ENCODE measurements around the gene CCT8.
"Not testable (repeated sequence)": the region's sequence is repeated elsewhere in the genome, so short reads cannot be mapped to it uniquely, and the experiment has no call there.

CCT8 gene

GRCh38 chr21:29034678-29035077 is 38.8 kb downstream of the CCT8 start:
- Histone ChIP-seq H3K36me3 (ENCODE audit: insufficient read depth, low read length) (peaks cover 63% of the 10 kb centered on the region), H3K9me3 (replicated peaks; ENCODE audit: low read length) (no peaks in the 10 kb centered on the region), H3K27me3 (ENCODE audit: control insufficient read depth, insufficient read depth, low read length) (no peaks in the 10 kb centered on the region), H3K4me1 (ENCODE audit: control insufficient read depth, insufficient read depth, low read length) (no peaks in the 10 kb centered on the region), H3K4me3 (ENCODE audit: low read length) (no peak overlapping the region), H3K4me2 (ENCODE audit: low read length) (no peak overlapping the region), H3K9ac (ENCODE audit: low read depth, low read length) (no peak overlapping the region)

- H3K9me3 ChIP-seq (replicated peaks; ENCODE audit: low read length), result no peaks in the 10 kb centered on the region
- H3K4me3 ChIP-seq (ENCODE audit: low read length), result no peak overlapping the region
- no peaks in the 10 kb centered on the region for H3K27me3 ChIP-seq (ENCODE audit: control insufficient read depth, insufficient read depth, low read length)
- H3K36me3 ChIP-seq (ENCODE audit: insufficient read depth, low read length), result peaks cover 61% of the 10 kb centered on the region
- no peaks in the 10 kb centered on the region for H3K4me1 ChIP-seq (ENCODE audit: control insufficient read depth, insufficient read depth, low read length)
- H3K4me2 ChIP-seq (ENCODE audit: low read length), result no peak overlapping the region
- no peak overlapping the region for H3K9ac ChIP-seq (ENCODE audit: low read depth, low read length)
Measured at GRCh38 chr21:29033871-29034270, 39.6 kb downstream of the CCT8 start.

- Histone ChIP-seq H3K9me3 (replicated peaks; ENCODE audit: low read length) (no peaks in the 10 kb centered on the region), H3K36me3 (ENCODE audit: insufficient read depth, low read length) (peaks cover 56% of the 10 kb centered on the region), H3K4me1 (ENCODE audit: control insufficient read depth, insufficient read depth, low read length) (no peaks in the 10 kb centered on the region), H3K4me2 (ENCODE audit: low read length) (no peak overlapping the region), H3K9ac (ENCODE audit: low read depth, low read length) (no peak overlapping the region), H3K27me3 (ENCODE audit: control insufficient read depth, insufficient read depth, low read length) (no peaks in the 10 kb centered on the region), H3K4me3 (ENCODE audit: low read length) (no peak overlapping the region)
Measured at GRCh38 chr21:29033301-29033700, 40.1 kb downstream of the CCT8 start.

- peaks cover 35% of the 10 kb centered on the region for H3K36me3 ChIP-seq (ENCODE audit: insufficient read depth, low read length)
- H3K9me3 ChIP-seq (replicated peaks; ENCODE audit: low read length), result no peaks in the 10 kb centered on the region
- H3K4me2 ChIP-seq (ENCODE audit: low read length), result no peak overlapping the region
- H3K4me1 ChIP-seq (ENCODE audit: control insufficient read depth, insufficient read depth, low read length), result peaks cover 2% of the 10 kb centered on the region
- H3K4me3 ChIP-seq (ENCODE audit: low read length), result no peak overlapping the region
- no peak overlapping the region for H3K9ac ChIP-seq (ENCODE audit: low read depth, low read length)
- H3K27me3 ChIP-seq (ENCODE audit: control insufficient read depth, insufficient read depth, low read length), result no peaks in the 10 kb centered on the region
Measured at GRCh38 chr21:29030909-29031308, 42.5 kb downstream of the CCT8 start.

GRCh38 chr21:29029524-29029923 is 43.9 kb downstream of the CCT8 start:
- H3K27me3 ChIP-seq (ENCODE audit: control insufficient read depth, insufficient read depth, low read length), result no peaks in the 10 kb centered on the region
- H3K4me1 ChIP-seq (ENCODE audit: control insufficient read depth, insufficient read depth, low read length), result peaks cover 8% of the 10 kb centered on the region
- no peak overlapping the region for H3K4me3 ChIP-seq (ENCODE audit: low read length)
- H3K4me2 ChIP-seq (ENCODE audit: low read length), result no peak overlapping the region
- no peak overlapping the region for H3K9ac ChIP-seq (ENCODE audit: low read depth, low read length)
- H3K9me3 ChIP-seq (replicated peaks; ENCODE audit: low read length), result no peaks in the 10 kb centered on the region
- peaks cover 34% of the 10 kb centered on the region for H3K36me3 ChIP-seq (ENCODE audit: insufficient read depth, low read length)

- no peaks in the 10 kb centered on the region for H3K27me3 ChIP-seq (ENCODE audit: control insufficient read depth, insufficient read depth, low read length)
- peak overlapping the region; percentile 87 for H3K4me2 ChIP-seq (ENCODE audit: low read length)
- peaks cover 9% of the 10 kb centered on the region for H3K36me3 ChIP-seq (ENCODE audit: insufficient read depth, low read length)
- H3K4me3 ChIP-seq (ENCODE audit: low read length), result peak overlapping the region; percentile 81
- no peaks in the 10 kb centered on the region for H3K9me3 ChIP-seq (replicated peaks; ENCODE audit: low read length)
- peak overlapping the region; percentile 92 for H3K9ac ChIP-seq (ENCODE audit: low read depth, low read length)
- peaks cover 12% of the 10 kb centered on the region for H3K4me1 ChIP-seq (ENCODE audit: control insufficient read depth, insufficient read depth, low read length)
Measured at GRCh38 chr21:29025328-29025713, 48.1 kb downstream of the CCT8 start.

- peaks cover 15% of the 10 kb centered on the region for H3K4me1 ChIP-seq (ENCODE audit: control insufficient read depth, insufficient read depth, low read length)
Measured at GRCh38 chr21:29024474-29025327, 48.7 kb downstream of the CCT8 start, which contains the start of gene USP16. Gene USP16, plus strand, starts transcription at chr21:29024668. Its CDS starts 3,246 bp downstream, at chr21:29027914.

GRCh38 chr21:29022166-29022565 is 51.3 kb downstream of the CCT8 start:
- Histone ChIP-seq H3K4me3 (ENCODE audit: low read length) (no peak overlapping the region), H3K9me3 (replicated peaks; ENCODE audit: low read length) (no peaks in the 10 kb centered on the region), H3K9ac (ENCODE audit: low read depth, low read length) (no peak overlapping the region), H3K36me3 (ENCODE audit: insufficient read depth, low read length) (no peaks in the 10 kb centered on the region), H3K27me3 (ENCODE audit: control insufficient read depth, insufficient read depth, low read length) (no peaks in the 10 kb centered on the region), H3K4me1 (ENCODE audit: control insufficient read depth, insufficient read depth, low read length) (peaks cover 25% of the 10 kb centered on the region), H3K4me2 (ENCODE audit: low read length) (no peak overlapping the region)

More at GRCh38 chr21:29024474-29025327, 48.7 kb downstream of the CCT8 start, which contains the start of gene USP16:
- Histone ChIP-seq H3K9me3 (replicated peaks; ENCODE audit: low read length) (no peaks in the 10 kb centered on the region), H3K9ac (ENCODE audit: low read depth, low read length) (peak within 1 kb of the TSS; percentile 92), H3K4me2 (ENCODE audit: low read length) (peak within 1 kb of the TSS; percentile 93), H3K27me3 (ENCODE audit: control insufficient read depth, insufficient read depth, low read length) (no peaks in the 10 kb centered on the region), H3K4me3 (ENCODE audit: low read length) (peak within 1 kb of the TSS; percentile 81), H3K36me3 (ENCODE audit: insufficient read depth, low read length) (peaks cover 4% of the 10 kb centered on the region)

GRCh38 chr21:29018540-29018939 is 54.9 kb downstream of the CCT8 start:
- Histone ChIP-seq H3K36me3 (ENCODE audit: insufficient read depth, low read length) (no peaks in the 10 kb centered on the region), H3K9me3 (replicated peaks; ENCODE audit: low read length) (no peaks in the 10 kb centered on the region), H3K27me3 (ENCODE audit: control insufficient read depth, insufficient read depth, low read length) (no peaks in the 10 kb centered on the region), H3K4me2 (ENCODE audit: low read length) (peak overlapping the region; percentile 89), H3K4me1 (ENCODE audit: control insufficient read depth, insufficient read depth, low read length) (peaks cover 14% of the 10 kb centered on the region), H3K9ac (ENCODE audit: low read depth, low read length) (peak overlapping the region; percentile 90), H3K4me3 (ENCODE audit: low read length) (peak overlapping the region; percentile 93)

- H3K36me3 ChIP-seq (ENCODE audit: insufficient read depth, low read length), result no peaks in the 10 kb centered on the region
- peaks cover 14% of the 10 kb centered on the region for H3K4me1 ChIP-seq (ENCODE audit: control insufficient read depth, insufficient read depth, low read length)
- H3K9me3 ChIP-seq (replicated peaks; ENCODE audit: low read length), result no peaks in the 10 kb centered on the region
- H3K4me3 ChIP-seq (ENCODE audit: low read length), result peak overlapping the region; percentile 93
- H3K4me2 ChIP-seq (ENCODE audit: low read length), result peak overlapping the region; percentile 89
- peak overlapping the region; percentile 90 for H3K9ac ChIP-seq (ENCODE audit: low read depth, low read length)
- H3K27me3 ChIP-seq (ENCODE audit: control insufficient read depth, insufficient read depth, low read length), result no peaks in the 10 kb centered on the region
Measured at GRCh38 chr21:29017639-29018237, 55.7 kb downstream of the CCT8 start.

- H3K4me2 ChIP-seq (ENCODE audit: low read length); H3K27me3 ChIP-seq (ENCODE audit: control insufficient read depth, insufficient read depth, low read length); H3K4me1 ChIP-seq (ENCODE audit: control insufficient read depth, insufficient read depth, low read length); H3K9ac ChIP-seq (ENCODE audit: low read depth, low read length); H3K9me3 ChIP-seq (replicated peaks; ENCODE audit: low read length); H3K4me3 ChIP-seq (ENCODE audit: low read length): not testable (repeated sequence)
- peaks cover 13% of the 10 kb centered on the region for H3K36me3 ChIP-seq (ENCODE audit: insufficient read depth, low read length)
Measured at GRCh38 chr21:29011236-29011635, 62.2 kb downstream of the CCT8 start.
